ENCODE measurements around the gene TAGAP. TPM values are rescaled to one million over a fixed set of nuclear protein-coding genes. Genes with fewer than 3 reads are reported as not detected.

Gene TAGAP
- total and polyA plus RNA-seq, 2 of the 8 experiments (the other 6 are each of a cell fraction or from before 2014, with no cell fraction given): not detected

DNA sequence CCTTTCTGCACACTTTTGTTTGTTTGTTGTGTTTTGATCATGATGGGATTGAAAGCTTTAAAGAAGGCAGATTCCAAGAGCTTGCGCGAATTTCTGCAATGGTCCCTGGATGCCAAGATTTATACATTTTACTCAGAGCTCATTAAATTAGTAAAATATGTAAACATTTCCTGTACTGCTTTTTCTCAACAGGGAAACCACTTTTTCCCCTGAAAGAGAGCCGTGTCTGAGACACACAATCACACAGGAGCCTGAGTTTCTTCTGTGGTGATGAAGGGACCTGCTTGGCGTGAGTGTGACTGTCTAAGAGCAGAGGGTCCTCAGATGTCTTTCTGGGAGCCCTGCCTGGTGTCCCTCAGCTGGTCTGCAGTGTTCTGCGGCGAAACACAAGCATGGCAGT is 12.1 kb upstream of the TAGAP start (continued):
- TF ChIP-seq, protein P1, sequence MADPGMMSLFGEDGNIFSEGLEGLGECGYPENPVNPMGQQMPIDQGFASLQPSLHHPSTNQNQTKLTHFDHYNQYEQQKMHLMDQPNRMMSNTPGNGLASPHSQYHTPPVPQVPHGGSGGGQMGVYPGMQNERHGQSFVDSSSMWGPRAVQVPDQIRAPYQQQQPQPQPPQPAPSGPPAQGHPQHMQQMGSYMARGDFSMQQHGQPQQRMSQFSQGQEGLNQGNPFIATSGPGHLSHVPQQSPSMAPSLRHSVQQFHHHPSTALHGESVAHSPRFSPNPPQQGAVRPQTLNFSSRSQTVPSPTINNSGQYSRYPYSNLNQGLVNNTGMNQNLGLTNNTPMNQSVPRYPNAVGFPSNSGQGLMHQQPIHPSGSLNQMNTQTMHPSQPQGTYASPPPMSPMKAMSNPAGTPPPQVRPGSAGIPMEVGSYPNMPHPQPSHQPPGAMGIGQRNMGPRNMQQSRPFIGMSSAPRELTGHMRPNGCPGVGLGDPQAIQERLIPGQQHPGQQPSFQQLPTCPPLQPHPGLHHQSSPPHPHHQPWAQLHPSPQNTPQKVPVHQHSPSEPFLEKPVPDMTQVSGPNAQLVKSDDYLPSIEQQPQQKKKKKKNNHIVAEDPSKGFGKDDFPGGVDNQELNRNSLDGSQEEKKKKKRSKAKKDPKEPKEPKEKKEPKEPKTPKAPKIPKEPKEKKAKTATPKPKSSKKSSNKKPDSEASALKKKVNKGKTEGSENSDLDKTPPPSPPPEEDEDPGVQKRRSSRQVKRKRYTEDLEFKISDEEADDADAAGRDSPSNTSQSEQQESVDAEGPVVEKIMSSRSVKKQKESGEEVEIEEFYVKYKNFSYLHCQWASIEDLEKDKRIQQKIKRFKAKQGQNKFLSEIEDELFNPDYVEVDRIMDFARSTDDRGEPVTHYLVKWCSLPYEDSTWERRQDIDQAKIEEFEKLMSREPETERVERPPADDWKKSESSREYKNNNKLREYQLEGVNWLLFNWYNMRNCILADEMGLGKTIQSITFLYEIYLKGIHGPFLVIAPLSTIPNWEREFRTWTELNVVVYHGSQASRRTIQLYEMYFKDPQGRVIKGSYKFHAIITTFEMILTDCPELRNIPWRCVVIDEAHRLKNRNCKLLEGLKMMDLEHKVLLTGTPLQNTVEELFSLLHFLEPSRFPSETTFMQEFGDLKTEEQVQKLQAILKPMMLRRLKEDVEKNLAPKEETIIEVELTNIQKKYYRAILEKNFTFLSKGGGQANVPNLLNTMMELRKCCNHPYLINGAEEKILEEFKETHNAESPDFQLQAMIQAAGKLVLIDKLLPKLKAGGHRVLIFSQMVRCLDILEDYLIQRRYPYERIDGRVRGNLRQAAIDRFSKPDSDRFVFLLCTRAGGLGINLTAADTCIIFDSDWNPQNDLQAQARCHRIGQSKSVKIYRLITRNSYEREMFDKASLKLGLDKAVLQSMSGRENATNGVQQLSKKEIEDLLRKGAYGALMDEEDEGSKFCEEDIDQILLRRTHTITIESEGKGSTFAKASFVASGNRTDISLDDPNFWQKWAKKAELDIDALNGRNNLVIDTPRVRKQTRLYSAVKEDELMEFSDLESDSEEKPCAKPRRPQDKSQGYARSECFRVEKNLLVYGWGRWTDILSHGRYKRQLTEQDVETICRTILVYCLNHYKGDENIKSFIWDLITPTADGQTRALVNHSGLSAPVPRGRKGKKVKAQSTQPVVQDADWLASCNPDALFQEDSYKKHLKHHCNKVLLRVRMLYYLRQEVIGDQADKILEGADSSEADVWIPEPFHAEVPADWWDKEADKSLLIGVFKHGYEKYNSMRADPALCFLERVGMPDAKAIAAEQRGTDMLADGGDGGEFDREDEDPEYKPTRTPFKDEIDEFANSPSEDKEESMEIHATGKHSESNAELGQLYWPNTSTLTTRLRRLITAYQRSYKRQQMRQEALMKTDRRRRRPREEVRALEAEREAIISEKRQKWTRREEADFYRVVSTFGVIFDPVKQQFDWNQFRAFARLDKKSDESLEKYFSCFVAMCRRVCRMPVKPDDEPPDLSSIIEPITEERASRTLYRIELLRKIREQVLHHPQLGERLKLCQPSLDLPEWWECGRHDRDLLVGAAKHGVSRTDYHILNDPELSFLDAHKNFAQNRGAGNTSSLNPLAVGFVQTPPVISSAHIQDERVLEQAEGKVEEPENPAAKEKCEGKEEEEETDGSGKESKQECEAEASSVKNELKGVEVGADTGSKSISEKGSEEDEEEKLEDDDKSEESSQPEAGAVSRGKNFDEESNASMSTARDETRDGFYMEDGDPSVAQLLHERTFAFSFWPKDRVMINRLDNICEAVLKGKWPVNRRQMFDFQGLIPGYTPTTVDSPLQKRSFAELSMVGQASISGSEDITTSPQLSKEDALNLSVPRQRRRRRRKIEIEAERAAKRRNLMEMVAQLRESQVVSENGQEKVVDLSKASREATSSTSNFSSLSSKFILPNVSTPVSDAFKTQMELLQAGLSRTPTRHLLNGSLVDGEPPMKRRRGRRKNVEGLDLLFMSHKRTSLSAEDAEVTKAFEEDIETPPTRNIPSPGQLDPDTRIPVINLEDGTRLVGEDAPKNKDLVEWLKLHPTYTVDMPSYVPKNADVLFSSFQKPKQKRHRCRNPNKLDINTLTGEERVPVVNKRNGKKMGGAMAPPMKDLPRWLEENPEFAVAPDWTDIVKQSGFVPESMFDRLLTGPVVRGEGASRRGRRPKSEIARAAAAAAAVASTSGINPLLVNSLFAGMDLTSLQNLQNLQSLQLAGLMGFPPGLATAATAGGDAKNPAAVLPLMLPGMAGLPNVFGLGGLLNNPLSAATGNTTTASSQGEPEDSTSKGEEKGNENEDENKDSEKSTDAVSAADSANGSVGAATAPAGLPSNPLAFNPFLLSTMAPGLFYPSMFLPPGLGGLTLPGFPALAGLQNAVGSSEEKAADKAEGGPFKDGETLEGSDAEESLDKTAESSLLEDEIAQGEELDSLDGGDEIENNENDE (IDR thresholded peaks at IDR 0.05; ENCODE audit: insufficient replicate concordance, low read length): no peak
